ENCODE measurements around the gene NHP2.

DNA sequence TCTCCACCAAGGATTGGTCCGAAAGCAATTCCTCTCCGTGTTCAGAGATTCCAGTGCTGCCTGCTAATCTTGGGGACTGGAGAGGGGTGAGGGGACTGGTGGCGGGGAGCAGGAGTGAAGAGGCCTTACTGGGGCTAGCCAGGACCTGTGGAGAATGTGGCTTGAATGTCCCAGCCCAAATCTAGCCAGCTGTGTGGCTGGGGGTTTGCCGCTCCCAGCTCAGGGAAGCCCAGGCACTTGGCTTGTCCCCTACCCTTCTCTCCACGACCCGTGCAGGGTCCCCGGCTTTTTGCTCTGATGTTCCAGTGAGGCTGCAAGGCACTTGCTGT is 37.9 kb downstream of the NHP2 start:
- TF ChIP-seq, protein P1, sequence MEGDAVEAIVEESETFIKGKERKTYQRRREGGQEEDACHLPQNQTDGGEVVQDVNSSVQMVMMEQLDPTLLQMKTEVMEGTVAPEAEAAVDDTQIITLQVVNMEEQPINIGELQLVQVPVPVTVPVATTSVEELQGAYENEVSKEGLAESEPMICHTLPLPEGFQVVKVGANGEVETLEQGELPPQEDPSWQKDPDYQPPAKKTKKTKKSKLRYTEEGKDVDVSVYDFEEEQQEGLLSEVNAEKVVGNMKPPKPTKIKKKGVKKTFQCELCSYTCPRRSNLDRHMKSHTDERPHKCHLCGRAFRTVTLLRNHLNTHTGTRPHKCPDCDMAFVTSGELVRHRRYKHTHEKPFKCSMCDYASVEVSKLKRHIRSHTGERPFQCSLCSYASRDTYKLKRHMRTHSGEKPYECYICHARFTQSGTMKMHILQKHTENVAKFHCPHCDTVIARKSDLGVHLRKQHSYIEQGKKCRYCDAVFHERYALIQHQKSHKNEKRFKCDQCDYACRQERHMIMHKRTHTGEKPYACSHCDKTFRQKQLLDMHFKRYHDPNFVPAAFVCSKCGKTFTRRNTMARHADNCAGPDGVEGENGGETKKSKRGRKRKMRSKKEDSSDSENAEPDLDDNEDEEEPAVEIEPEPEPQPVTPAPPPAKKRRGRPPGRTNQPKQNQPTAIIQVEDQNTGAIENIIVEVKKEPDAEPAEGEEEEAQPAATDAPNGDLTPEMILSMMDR (IDR thresholded peaks at IDR 0.05) = no peak
- no peak for TF ChIP-seq POLR2A (IDR thresholded peaks at IDR 0.05)

Data from right lobe of liver (tissue), 4 donors.